HepG2 (cell line): ENCODE data around the gene EFCAB8. TPM values are rescaled to one million over a fixed set of nuclear protein-coding genes. Genes with fewer than 3 reads are reported as not detected.

Experiments used
- ELF4 ChIP-seq: sonication (generic); formaldehyde crosslinking; IDR thresholded peaks from 2 replicates; pipeline ENCODE4 v1.5.0; 2020; ENCODE audit warnings: missing genetic modification reagents, mild to moderate bottlenecking, moderate library complexity, borderline replicate concordance
- MED8 ChIP-seq: sonication (generic); formaldehyde crosslinking; IDR thresholded peaks from 2 replicates; pipeline ENCODE4 v1.8.1; 2023; ENCODE audit warnings: mild to moderate bottlenecking, missing genetic modification reagents; ENCODE audit not compliant: insufficient replicate concordance
- ONECUT2 ChIP-seq: sonication (generic); formaldehyde crosslinking; IDR thresholded peaks from 2 replicates; pipeline ENCODE4 v1.4.0; 2020; ENCODE audit warnings: missing genetic modification reagents
- SMARCC2 ChIP-seq: fragments of 450-650 bp; IDR thresholded peaks from 2 replicates; pipeline ENCODE4 v1.6.1; 2017; ENCODE audit warnings: antibody characterized with exemption, mild to moderate bottlenecking
- ZNF138 ChIP-seq: sonication (generic); formaldehyde crosslinking; IDR thresholded peaks from 2 replicates; pipeline ENCODE4 v1.5.0; 2020; ENCODE audit warnings: mild to moderate bottlenecking, low read depth, missing genetic modification reagents
- ZNF180 ChIP-seq: sonication (generic); formaldehyde crosslinking; IDR thresholded peaks from 2 replicates; pipeline ENCODE4 v1.4.0; 2020; ENCODE audit warnings: low read depth, missing genetic modification reagents, borderline replicate concordance
- ZNF44 ChIP-seq: sonication (generic); formaldehyde crosslinking; IDR thresholded peaks from 2 replicates; pipeline ENCODE4 v1.5.1; 2020; ENCODE audit warnings: mild to moderate bottlenecking, missing genetic modification reagents
- ZNF552 ChIP-seq: sonication (generic); formaldehyde crosslinking; IDR thresholded peaks from 2 replicates; pipeline ENCODE4 v1.9.0; 2022; ENCODE audit warnings: missing genetic modification reagents, mild to moderate bottlenecking, borderline replicate concordance
- ZNF660 ChIP-seq: sonication (generic); formaldehyde crosslinking; IDR thresholded peaks from 2 replicates; pipeline ENCODE4 v1.5.1; 2020; ENCODE audit warnings: mild to moderate bottlenecking, low read depth, missing genetic modification reagents, borderline replicate concordance
- ZNF737 ChIP-seq: sonication (generic); formaldehyde crosslinking; IDR thresholded peaks from 2 replicates; pipeline ENCODE4 v1.5.0; 2020; ENCODE audit warnings: missing genetic modification reagents, mild to moderate bottlenecking, borderline replicate concordance
- ZNF75D ChIP-seq: sonication (generic); formaldehyde crosslinking; IDR thresholded peaks from 2 replicates; pipeline ENCODE4 v1.8.1; 2023; ENCODE audit warnings: missing genetic modification reagents, mild to moderate bottlenecking, borderline replicate concordance
- ZNF776 ChIP-seq: sonication (generic); formaldehyde crosslinking; IDR thresholded peaks from 2 replicates; pipeline ENCODE4 v1.4.0; 2020; ENCODE audit warnings: mild to moderate bottlenecking, missing genetic modification reagents
- ZNF850 ChIP-seq: sonication (generic); formaldehyde crosslinking; conservative IDR thresholded peaks from 2 replicates; pipeline ENCODE4 v1.9.0; 2021; ENCODE audit warnings: mild to moderate bottlenecking, missing genetic modification reagents
- polyA plus RNA-seq, 8 experiments: library from polyadenylated mRNA; depleted of rRNA in 3 of 8; stranded (reverse) in 7 of 8; unstranded in 1 of 8; fragments of >200 nt; fragmentation: Illumina TruSeq in 4 of 8; extraction: Trizol in 4 of 8; gene quantifications; 2 replicates each; pipeline versions ENCODE4 v1.2.1 to v1.2.3, GENCODE V29; 2011 to 2016; ENCODE audit warnings: low read depth in 4 of 8, missing spikeins in 1 of 8, mixed read lengths in 1 of 8; ENCODE audit not compliant: insufficient read depth in 1 of 8
- total RNA-seq, 5 experiments: library from RNA; depleted of rRNA; stranded (reverse); fragments of >200 nt; fragmentation: Illumina TruSeq; extraction: Trizol; gene quantifications; 2 replicates each; pipeline ENCODE4 v1.2.3, GENCODE V29; 2016; ENCODE audit warnings: low read depth in 1 of 5
- TF ChIP-seq, protein P1 (sequence below): sonication (generic); formaldehyde crosslinking; IDR thresholded peaks from 2 replicates; pipeline ENCODE4 v1.8.0; 2022; ENCODE audit warnings: mild to moderate bottlenecking, missing genetic modification reagents; ENCODE audit not compliant: insufficient replicate concordance
- TF ChIP-seq, protein P2 (sequence below): sonication (generic); formaldehyde crosslinking; IDR thresholded peaks from 2 replicates; pipeline ENCODE4 v1.9.0; 2021; ENCODE audit warnings: missing genetic modification reagents, borderline replicate concordance
- TF ChIP-seq, protein P3 (sequence below): IDR thresholded peaks from 2 replicates; pipeline ENCODE4 v1.4.0; 2020; ENCODE audit warnings: mild to moderate bottlenecking, missing genetic modification reagents
- TF ChIP-seq, protein P4 (sequence below): sonication (generic); formaldehyde crosslinking; IDR thresholded peaks from 2 replicates; pipeline ENCODE4 v1.4.0; 2020; ENCODE audit warnings: missing genetic modification reagents

The EFCAB8 gene
- total and polyA plus RNA-seq, 2 of the 13 experiments (the other 11 are each of a cell fraction or from before 2014, with no cell fraction given): 0.15 to 0.22 TPM

DNA sequence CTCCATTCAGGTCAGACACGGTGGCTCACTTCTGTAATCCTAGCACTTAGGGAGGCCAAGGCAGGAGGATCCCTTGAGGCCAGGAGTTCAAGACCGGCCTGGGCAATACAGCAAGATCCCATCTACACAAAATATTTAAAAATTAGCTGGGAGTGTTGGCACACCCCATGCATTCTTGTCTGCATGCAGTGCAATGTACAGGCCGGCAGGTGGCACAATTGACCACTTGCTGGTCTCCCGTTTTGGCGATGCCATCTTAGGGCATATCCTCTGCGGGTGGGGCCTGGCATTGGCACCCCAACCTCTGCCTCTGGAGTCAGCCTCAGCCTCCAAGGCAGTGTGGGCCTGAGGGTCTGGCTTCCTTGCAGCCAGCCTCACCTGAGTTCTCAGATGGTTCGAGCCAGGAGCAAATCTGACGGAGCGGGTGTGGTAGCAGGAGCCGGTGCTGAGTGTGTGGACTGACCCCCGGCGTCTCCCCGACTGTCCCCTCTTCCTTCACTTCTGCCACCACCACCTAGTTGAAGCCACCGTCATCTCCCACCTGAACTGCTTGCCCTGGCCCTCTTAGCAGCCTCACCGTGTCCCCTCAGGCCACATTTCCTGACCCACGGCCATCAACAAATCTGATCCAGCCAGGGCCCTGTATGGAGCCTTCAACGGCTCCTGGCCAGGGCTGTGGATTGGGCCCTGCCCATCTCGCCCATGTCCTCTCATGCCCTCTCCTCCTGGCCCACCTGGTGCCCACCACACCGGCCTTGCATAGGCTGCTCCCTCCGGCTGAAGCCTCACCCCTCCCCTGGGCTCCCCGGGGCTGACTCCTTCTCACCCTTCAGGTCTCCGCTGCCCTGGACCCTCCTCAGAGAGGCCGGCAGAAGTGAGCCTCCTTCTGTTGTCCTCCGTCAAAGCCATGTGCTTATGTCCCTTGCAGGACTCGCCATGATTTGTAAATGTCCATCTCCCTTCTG lies 44.0 kb downstream of the EFCAB8 start (continued):
- TF ChIP-seq, protein P1, sequence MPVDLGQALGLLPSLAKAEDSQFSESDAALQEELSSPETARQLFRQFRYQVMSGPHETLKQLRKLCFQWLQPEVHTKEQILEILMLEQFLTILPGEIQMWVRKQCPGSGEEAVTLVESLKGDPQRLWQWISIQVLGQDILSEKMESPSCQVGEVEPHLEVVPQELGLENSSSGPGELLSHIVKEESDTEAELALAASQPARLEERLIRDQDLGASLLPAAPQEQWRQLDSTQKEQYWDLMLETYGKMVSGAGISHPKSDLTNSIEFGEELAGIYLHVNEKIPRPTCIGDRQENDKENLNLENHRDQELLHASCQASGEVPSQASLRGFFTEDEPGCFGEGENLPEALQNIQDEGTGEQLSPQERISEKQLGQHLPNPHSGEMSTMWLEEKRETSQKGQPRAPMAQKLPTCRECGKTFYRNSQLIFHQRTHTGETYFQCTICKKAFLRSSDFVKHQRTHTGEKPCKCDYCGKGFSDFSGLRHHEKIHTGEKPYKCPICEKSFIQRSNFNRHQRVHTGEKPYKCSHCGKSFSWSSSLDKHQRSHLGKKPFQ (CRISPR knock-in tag): no peak
- TF ChIP-seq ELF4 (CRISPR knock-in tag) (no peak), ZNF44 (CRISPR knock-in tag) (no peak), ZNF75D (no peak), ZNF776 (CRISPR knock-in tag) (no peak), ZNF737 (CRISPR knock-in tag) (no peak), MED8 (CRISPR knock-in tag) (no peak), ZNF850 (no peak), SMARCC2 (no peak), ZNF138 (no peak), ZNF660 (CRISPR knock-in tag) (no peak), ONECUT2 (CRISPR knock-in tag) (no peak), ZNF552 (CRISPR knock-in tag) (no peak), ZNF180 (CRISPR knock-in tag) (no peak)
- TF ChIP-seq, protein P2, sequence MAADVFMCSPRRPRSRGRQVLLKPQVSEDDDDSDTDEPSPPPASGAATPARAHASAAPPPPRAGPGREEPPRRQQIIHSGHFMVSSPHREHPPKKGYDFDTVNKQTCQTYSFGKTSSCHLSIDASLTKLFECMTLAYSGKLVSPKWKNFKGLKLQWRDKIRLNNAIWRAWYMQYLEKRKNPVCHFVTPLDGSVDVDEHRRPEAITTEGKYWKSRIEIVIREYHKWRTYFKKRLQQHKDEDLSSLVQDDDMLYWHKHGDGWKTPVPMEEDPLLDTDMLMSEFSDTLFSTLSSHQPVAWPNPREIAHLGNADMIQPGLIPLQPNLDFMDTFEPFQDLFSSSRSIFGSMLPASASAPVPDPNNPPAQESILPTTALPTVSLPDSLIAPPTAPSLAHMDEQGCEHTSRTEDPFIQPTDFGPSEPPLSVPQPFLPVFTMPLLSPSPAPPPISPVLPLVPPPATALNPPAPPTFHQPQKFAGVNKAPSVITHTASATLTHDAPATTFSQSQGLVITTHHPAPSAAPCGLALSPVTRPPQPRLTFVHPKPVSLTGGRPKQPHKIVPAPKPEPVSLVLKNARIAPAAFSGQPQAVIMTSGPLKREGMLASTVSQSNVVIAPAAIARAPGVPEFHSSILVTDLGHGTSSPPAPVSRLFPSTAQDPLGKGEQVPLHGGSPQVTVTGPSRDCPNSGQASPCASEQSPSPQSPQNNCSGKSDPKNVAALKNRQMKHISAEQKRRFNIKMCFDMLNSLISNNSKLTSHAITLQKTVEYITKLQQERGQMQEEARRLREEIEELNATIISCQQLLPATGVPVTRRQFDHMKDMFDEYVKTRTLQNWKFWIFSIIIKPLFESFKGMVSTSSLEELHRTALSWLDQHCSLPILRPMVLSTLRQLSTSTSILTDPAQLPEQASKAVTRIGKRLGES: no peak
- TF ChIP-seq, protein P3, sequence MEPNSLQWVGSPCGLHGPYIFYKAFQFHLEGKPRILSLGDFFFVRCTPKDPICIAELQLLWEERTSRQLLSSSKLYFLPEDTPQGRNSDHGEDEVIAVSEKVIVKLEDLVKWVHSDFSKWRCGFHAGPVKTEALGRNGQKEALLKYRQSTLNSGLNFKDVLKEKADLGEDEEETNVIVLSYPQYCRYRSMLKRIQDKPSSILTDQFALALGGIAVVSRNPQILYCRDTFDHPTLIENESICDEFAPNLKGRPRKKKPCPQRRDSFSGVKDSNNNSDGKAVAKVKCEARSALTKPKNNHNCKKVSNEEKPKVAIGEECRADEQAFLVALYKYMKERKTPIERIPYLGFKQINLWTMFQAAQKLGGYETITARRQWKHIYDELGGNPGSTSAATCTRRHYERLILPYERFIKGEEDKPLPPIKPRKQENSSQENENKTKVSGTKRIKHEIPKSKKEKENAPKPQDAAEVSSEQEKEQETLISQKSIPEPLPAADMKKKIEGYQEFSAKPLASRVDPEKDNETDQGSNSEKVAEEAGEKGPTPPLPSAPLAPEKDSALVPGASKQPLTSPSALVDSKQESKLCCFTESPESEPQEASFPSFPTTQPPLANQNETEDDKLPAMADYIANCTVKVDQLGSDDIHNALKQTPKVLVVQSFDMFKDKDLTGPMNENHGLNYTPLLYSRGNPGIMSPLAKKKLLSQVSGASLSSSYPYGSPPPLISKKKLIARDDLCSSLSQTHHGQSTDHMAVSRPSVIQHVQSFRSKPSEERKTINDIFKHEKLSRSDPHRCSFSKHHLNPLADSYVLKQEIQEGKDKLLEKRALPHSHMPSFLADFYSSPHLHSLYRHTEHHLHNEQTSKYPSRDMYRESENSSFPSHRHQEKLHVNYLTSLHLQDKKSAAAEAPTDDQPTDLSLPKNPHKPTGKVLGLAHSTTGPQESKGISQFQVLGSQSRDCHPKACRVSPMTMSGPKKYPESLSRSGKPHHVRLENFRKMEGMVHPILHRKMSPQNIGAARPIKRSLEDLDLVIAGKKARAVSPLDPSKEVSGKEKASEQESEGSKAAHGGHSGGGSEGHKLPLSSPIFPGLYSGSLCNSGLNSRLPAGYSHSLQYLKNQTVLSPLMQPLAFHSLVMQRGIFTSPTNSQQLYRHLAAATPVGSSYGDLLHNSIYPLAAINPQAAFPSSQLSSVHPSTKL: 0 out of 2 replicates have a peak, but pooled peaks have one; percentile 43
- TF ChIP-seq, protein P4, sequence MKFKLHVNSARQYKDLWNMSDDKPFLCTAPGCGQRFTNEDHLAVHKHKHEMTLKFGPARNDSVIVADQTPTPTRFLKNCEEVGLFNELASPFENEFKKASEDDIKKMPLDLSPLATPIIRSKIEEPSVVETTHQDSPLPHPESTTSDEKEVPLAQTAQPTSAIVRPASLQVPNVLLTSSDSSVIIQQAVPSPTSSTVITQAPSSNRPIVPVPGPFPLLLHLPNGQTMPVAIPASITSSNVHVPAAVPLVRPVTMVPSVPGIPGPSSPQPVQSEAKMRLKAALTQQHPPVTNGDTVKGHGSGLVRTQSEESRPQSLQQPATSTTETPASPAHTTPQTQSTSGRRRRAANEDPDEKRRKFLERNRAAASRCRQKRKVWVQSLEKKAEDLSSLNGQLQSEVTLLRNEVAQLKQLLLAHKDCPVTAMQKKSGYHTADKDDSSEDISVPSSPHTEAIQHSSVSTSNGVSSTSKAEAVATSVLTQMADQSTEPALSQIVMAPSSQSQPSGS (CRISPR knock-in tag): no peak
